Pons (tissue), 1 donor: ENCODE results near the gene RHD.
"Not testable (repeated sequence)": the region's sequence is repeated elsewhere in the genome, so short reads cannot be mapped to it uniquely, and the experiment has no call there.

Experiments used
- DNase-seq: peaks from one replicate; pipeline ENCODE4 v3.0.0-alpha.2; 2016; ENCODE audit warnings: low spot score

The RHD gene

GRCh38 chr1:25272238-25272637, at the start of gene RHD:
Gene RHD (plus strand): TSS chr1:25272509. CDS start chr1:25272548, 39 bp downstream.
- not testable (repeated sequence) for DNase-seq

- no peak for DNase-seq
These were observed 49.7 kb upstream of the RHD start for GRCh38 chr1:25222606-25223005.

GRCh38 chr1:25223471-25223870, 48.8 kb upstream of the RHD start:
- DNase-seq: no peak

- DNase-seq: peak; percentile 96
These were observed 40.1 kb upstream of the RHD start, which contains the start of gene SYF2 for GRCh38 chr1:25232027-25232865. Gene SYF2 (minus strand): TSS chr1:25232502. CDS start chr1:25232467, 35 bp downstream.

- DNase-seq: peak; percentile 91
These were observed 39.2 kb upstream of the RHD start for GRCh38 chr1:25232866-25233784.

GRCh38 chr1:25235411-25235810, 36.9 kb upstream of the RHD start:
- not testable (repeated sequence) for DNase-seq

GRCh38 chr1:25236261-25236660, 36.0 kb upstream of the RHD start:
- not testable (repeated sequence) for DNase-seq

GRCh38 chr1:25238046-25238445, 34.3 kb upstream of the RHD start:
- no peak for DNase-seq

GRCh38 chr1:25239681-25240541, 32.4 kb upstream of the RHD start:
- peak; percentile 80 for DNase-seq

GRCh38 chr1:25243907-25244306, 28.4 kb upstream of the RHD start:
- DNase-seq: no peak

- DNase-seq: peak; percentile 52
These were observed 26.9 kb upstream of the RHD start for GRCh38 chr1:25245393-25245792.

- DNase-seq: no peak
These were observed 26.3 kb upstream of the RHD start for GRCh38 chr1:25245809-25246599.

GRCh38 chr1:25246600-25247023, 25.7 kb upstream of the RHD start:
- no peak for DNase-seq

- DNase-seq: peak; percentile 99
These were observed 25.1 kb upstream of the RHD start, which contains the start of gene RSRP1 for GRCh38 chr1:25247024-25247828. Gene RSRP1 (minus strand): TSS chr1:25247454. CDS start chr1:25246963, 491 bp downstream.

- DNase-seq: no peak
These were observed 24.2 kb upstream of the RHD start for GRCh38 chr1:25247829-25248754.

GRCh38 chr1:25253911-25254310, 18.4 kb upstream of the RHD start:
- DNase-seq: no peak

- DNase-seq: no peak
These were observed 16.4 kb upstream of the RHD start for GRCh38 chr1:25255706-25256577.

- no peak for DNase-seq
These were observed 15.7 kb upstream of the RHD start for GRCh38 chr1:25256578-25256965.
